HG03135 (cell line): ENCODE data around the gene C1GALT1.

ENCODE experiments used
- ATAC-seq: cut with Tn5 transposase; IDR thresholded peaks from one replicate; pipeline ENCODE4 v1.9.1; 2021; ENCODE audit warnings: mild to moderate bottlenecking, moderate library complexity; ENCODE audit not compliant: unreplicated experiment

C1GALT1 gene

GRCh38 chr7:7265081-7266075, 83.0 kb downstream of the C1GALT1 start:
- no peak for ATAC-seq

GRCh38 chr7:7266257-7266881, 84.0 kb downstream of the C1GALT1 start:
- ATAC-seq, result no peak

GRCh38 chr7:7271094-7271874, 88.9 kb downstream of the C1GALT1 start:
- ATAC-seq, result no peak

- ATAC-seq, result no peak
Measured at GRCh38 chr7:7272294-7272693, 90.0 kb downstream of the C1GALT1 start.

GRCh38 chr7:7274782-7275181, 92.4 kb downstream of the C1GALT1 start:
- ATAC-seq, result no peak

- no peak for ATAC-seq
Measured at GRCh38 chr7:7276161-7276560, 93.8 kb downstream of the C1GALT1 start.

GRCh38 chr7:7290429-7291122, 108.2 kb downstream of the C1GALT1 start:
- no peak for ATAC-seq

GRCh38 chr7:7292085-7292484, 109.7 kb downstream of the C1GALT1 start:
- ATAC-seq, result no peak

- ATAC-seq, result no peak
Measured at GRCh38 chr7:7292608-7293007, 110.3 kb downstream of the C1GALT1 start.

- no peak for ATAC-seq
Measured at GRCh38 chr7:7293092-7293491, 110.7 kb downstream of the C1GALT1 start.

GRCh38 chr7:7294911-7295310, 112.6 kb downstream of the C1GALT1 start:
- no peak for ATAC-seq
